ENCODE measurements around the gene DLGAP4. TPM values are rescaled to one million over a fixed set of nuclear protein-coding genes. Genes with fewer than 3 reads are reported as not detected.

The DLGAP4 gene
- total and polyA plus RNA-seq, 2 of the 13 experiments (the other 11 are each of a cell fraction or from before 2014, with no cell fraction given), result 15.2 to 26.7 TPM

- TF ChIP-seq HMG20B (CRISPR knock-in tag; conservative IDR thresholded peaks at IDR 0.05) (no peak), RFX1 (IDR thresholded peaks at IDR 0.05) (no peak), KDM2A (CRISPR knock-in tag; IDR thresholded peaks at IDR 0.05; ENCODE audit: borderline replicate concordance, low read depth) (no peak), ZKSCAN1 (IDR thresholded peaks at IDR 0.05; ENCODE audit: low read length) (no peak), MAFK (conservative IDR thresholded peaks at IDR 0.05 in 1 of 2, IDR thresholded peaks at IDR 0.05 in 1 of 2; ENCODE audit: low read length in 2 of 2) (no peak), DMAP1 (CRISPR knock-in tag; IDR thresholded peaks at IDR 0.05) (0 out of 2 replicates have a peak, but pooled peaks have one; percentile 5), ZNF790 (CRISPR knock-in tag; IDR thresholded peaks at IDR 0.05; ENCODE audit: borderline replicate concordance) (no peak), SIN3B (IDR thresholded peaks at IDR 0.05; ENCODE audit: low read length) (no peak), HOXA5 (CRISPR knock-in tag; IDR thresholded peaks at IDR 0.05) (no peak), TAF15 (IDR thresholded peaks at IDR 0.05; ENCODE audit: low read depth, low read length, poor library complexity, severe bottlenecking) (no peak), NFATC3 (CRISPR knock-in tag; IDR thresholded peaks at IDR 0.05) (no peak), ZNF598 (CRISPR knock-in tag; IDR thresholded peaks at IDR 0.05; ENCODE audit: borderline replicate concordance) (no peak), ZFP1 (CRISPR knock-in tag; IDR thresholded peaks at IDR 0.05) (no peak), DNMT1 (CRISPR knock-in tag; IDR thresholded peaks at IDR 0.05) (no peak), DMTF1 (CRISPR knock-in tag; IDR thresholded peaks at IDR 0.05) (no peak)
- TF ChIP-seq, protein P1, sequence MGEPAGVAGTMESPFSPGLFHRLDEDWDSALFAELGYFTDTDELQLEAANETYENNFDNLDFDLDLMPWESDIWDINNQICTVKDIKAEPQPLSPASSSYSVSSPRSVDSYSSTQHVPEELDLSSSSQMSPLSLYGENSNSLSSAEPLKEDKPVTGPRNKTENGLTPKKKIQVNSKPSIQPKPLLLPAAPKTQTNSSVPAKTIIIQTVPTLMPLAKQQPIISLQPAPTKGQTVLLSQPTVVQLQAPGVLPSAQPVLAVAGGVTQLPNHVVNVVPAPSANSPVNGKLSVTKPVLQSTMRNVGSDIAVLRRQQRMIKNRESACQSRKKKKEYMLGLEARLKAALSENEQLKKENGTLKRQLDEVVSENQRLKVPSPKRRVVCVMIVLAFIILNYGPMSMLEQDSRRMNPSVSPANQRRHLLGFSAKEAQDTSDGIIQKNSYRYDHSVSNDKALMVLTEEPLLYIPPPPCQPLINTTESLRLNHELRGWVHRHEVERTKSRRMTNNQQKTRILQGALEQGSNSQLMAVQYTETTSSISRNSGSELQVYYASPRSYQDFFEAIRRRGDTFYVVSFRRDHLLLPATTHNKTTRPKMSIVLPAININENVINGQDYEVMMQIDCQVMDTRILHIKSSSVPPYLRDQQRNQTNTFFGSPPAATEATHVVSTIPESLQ (CRISPR knock-in tag; conservative IDR thresholded peaks at IDR 0.05), result no peak
- TF ChIP-seq, protein P2, sequence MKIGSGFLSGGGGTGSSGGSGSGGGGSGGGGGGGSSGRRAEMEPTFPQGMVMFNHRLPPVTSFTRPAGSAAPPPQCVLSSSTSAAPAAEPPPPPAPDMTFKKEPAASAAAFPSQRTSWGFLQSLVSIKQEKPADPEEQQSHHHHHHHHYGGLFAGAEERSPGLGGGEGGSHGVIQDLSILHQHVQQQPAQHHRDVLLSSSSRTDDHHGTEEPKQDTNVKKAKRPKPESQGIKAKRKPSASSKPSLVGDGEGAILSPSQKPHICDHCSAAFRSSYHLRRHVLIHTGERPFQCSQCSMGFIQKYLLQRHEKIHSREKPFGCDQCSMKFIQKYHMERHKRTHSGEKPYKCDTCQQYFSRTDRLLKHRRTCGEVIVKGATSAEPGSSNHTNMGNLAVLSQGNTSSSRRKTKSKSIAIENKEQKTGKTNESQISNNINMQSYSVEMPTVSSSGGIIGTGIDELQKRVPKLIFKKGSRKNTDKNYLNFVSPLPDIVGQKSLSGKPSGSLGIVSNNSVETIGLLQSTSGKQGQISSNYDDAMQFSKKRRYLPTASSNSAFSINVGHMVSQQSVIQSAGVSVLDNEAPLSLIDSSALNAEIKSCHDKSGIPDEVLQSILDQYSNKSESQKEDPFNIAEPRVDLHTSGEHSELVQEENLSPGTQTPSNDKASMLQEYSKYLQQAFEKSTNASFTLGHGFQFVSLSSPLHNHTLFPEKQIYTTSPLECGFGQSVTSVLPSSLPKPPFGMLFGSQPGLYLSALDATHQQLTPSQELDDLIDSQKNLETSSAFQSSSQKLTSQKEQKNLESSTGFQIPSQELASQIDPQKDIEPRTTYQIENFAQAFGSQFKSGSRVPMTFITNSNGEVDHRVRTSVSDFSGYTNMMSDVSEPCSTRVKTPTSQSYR (CRISPR knock-in tag; IDR thresholded peaks at IDR 0.05; ENCODE audit: borderline replicate concordance), result no peak
- TF ChIP-seq, protein P3, sequence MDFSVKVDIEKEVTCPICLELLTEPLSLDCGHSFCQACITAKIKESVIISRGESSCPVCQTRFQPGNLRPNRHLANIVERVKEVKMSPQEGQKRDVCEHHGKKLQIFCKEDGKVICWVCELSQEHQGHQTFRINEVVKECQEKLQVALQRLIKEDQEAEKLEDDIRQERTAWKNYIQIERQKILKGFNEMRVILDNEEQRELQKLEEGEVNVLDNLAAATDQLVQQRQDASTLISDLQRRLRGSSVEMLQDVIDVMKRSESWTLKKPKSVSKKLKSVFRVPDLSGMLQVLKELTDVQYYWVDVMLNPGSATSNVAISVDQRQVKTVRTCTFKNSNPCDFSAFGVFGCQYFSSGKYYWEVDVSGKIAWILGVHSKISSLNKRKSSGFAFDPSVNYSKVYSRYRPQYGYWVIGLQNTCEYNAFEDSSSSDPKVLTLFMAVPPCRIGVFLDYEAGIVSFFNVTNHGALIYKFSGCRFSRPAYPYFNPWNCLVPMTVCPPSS (IDR thresholded peaks at IDR 0.05), result no peak
- TF ChIP-seq, protein P4, sequence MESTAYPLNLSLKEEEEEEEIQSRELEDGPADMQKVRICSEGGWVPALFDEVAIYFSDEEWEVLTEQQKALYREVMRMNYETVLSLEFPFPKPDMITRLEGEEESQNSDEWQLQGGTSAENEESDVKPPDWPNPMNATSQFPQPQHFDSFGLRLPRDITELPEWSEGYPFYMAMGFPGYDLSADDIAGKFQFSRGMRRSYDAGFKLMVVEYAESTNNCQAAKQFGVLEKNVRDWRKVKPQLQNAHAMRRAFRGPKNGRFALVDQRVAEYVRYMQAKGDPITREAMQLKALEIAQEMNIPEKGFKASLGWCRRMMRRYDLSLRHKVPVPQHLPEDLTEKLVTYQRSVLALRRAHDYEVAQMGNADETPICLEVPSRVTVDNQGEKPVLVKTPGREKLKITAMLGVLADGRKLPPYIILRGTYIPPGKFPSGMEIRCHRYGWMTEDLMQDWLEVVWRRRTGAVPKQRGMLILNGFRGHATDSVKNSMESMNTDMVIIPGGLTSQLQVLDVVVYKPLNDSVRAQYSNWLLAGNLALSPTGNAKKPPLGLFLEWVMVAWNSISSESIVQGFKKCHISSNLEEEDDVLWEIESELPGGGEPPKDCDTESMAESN (CRISPR knock-in tag; conservative IDR thresholded peaks at IDR 0.05), result no peak
Observed at GRCh38 chr20:36399969-36400545, 93.9 kb downstream of the DLGAP4 start (continued).

All from HepG2 (cell line).